GM04503 (cell line): ENCODE results near the gene LCE2B.

Experiments used
- DNase-seq: peaks from one replicate; pipeline ENCODE4 v3.0.0-alpha.2; 2012; ENCODE audit warnings: low read depth

Gene LCE2B

DNA sequence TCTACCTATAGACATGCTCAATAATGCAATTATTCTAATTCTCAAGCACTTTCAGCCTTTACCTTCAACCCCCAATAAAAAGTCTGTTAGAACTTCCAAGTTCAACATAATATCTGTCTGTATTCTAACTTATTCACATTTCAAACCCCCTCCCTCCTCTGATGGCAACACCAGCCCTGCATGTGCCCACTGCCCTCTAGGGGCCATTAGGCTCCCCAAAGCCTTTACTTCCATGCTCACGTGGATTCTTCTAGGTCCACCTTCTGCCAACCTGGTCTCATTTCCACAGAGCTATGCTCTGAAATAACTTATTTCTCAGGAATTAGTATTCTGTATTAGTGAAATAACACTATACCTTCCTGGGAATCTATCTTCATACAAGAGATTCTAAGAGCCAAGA lies 49.7 kb downstream of the LCE2B start:
- no peak for DNase-seq
